AG08396 (cell line): ENCODE results near the gene VGF.

Source experiments
- DNase-seq: peaks from one replicate; pipeline ENCODE4 v3.0.0; 2012; ENCODE audit warnings: low spot score, mixed read lengths

The VGF gene

GRCh38 chr7:101185258-101185839, 20.0 kb upstream of the VGF start:
- peak; percentile 63 for DNase-seq

GRCh38 chr7:101180130-101180755, 14.9 kb upstream of the VGF start, which contains the start of gene NAT16:
TSS of gene NAT16 (minus strand) at chr7:101180293. CDS start at chr7:101174807, 5,486 bp downstream.
- DNase-seq, result no peak

- DNase-seq, result no peak
These were observed 14.3 kb upstream of the VGF start for GRCh38 chr7:101179713-101180112.

GRCh38 chr7:101179117-101179516, 13.7 kb upstream of the VGF start:
- peak; percentile 36 for DNase-seq

- DNase-seq, result no peak
These were observed 12.3 kb upstream of the VGF start for GRCh38 chr7:101177644-101178043.

- no peak for DNase-seq
These were observed 10.3 kb upstream of the VGF start for GRCh38 chr7:101175664-101176063.

- no peak for DNase-seq
These were observed 9.0 kb upstream of the VGF start for GRCh38 chr7:101174322-101174854.

GRCh38 chr7:101173752-101174244, 8.4 kb upstream of the VGF start:
- DNase-seq, result peak; percentile 87

- DNase-seq, result peak; percentile 94
These were observed 7.7 kb upstream of the VGF start for GRCh38 chr7:101172854-101173751.

- no peak for DNase-seq
These were observed 6.9 kb upstream of the VGF start for GRCh38 chr7:101172005-101172853.

- peak; percentile 41 for DNase-seq
These were observed 6.1 kb upstream of the VGF start for GRCh38 chr7:101171442-101171837.

GRCh38 chr7:101170617-101171441, 5.5 kb upstream of the VGF start:
- DNase-seq, result no peak

GRCh38 chr7:101169838-101170551, 4.6 kb upstream of the VGF start:
- DNase-seq, result peak; percentile 80

GRCh38 chr7:101169110-101169837, 3.9 kb upstream of the VGF start:
- DNase-seq, result no peak

GRCh38 chr7:101168412-101169049, 3.2 kb upstream of the VGF start:
- no peak for DNase-seq

- no peak for DNase-seq
These were observed 2.5 kb upstream of the VGF start for GRCh38 chr7:101167645-101168411.

GRCh38 chr7:101166909-101167644, 1.7 kb upstream of the VGF start:
- DNase-seq, result no peak

GRCh38 chr7:101166648-101166908, 1.2 kb upstream of the VGF start:
- no peak for DNase-seq
